SK-N-SH (cell line): ENCODE data around the gene PLAGL1. TPM values are rescaled to one million over a fixed set of nuclear protein-coding genes. Genes with fewer than 3 reads are reported as not detected.
A peak's percentile ranks its signal among the peaks of the same experiment; 100 is the strongest.

Experiments used
- CTCF ChIA-PET: fragments of 300-600, 350-600 bp; formaldehyde crosslinking; extraction: SDS; loops from one replicate; lab custom pipeline; 2021; lab: Yijun Ruan, JAX
- POLR2A ChIA-PET: fragments of 350-600 bp; sonication (Branson Sonifier 250); formaldehyde crosslinking; extraction: SDS; loops from one replicate; lab custom pipeline; 2020; ENCODE audit warnings: antibody characterized with exemption, inconsistent platforms; lab: Yijun Ruan, JAX
- DNase-seq: peaks from one replicate; pipeline ENCODE4 v3.0.0; 2012
- H2AFZ ChIP-seq: fragments of 200-600 bp; sonication (generic); 2 replicates; pipeline ENCODE4 v1.8.1; 2016; ENCODE audit warnings: antibody characterized with exemption, mild to moderate bottlenecking, low read depth
- H3F3A ChIP-seq: fragments of 200-600 bp; sonication (generic); replicated peaks from 2 replicates; pipeline ENCODE3; 2016; ENCODE audit warnings: antibody characterized with exemption, mild to moderate bottlenecking; ENCODE audit not compliant: insufficient read depth
- H3K27ac ChIP-seq, 2 experiments: fragments of 200-500 bp in 1 of 2; fragments of 200-600 bp in 1 of 2; sonication (Bioruptor generic) in 1 of 2; sonication (generic), shearing (Covaris generic) in 1 of 2; 2 replicates each; pipeline versions ENCODE4 v1.5.1 to v1.6.1; 2014 to 2016; ENCODE audit warnings: low read depth in 2 of 2, inconsistent platforms in 1 of 2, low read length in 1 of 2, mild to moderate bottlenecking in 1 of 2, mixed read lengths in 1 of 2
- H3K27me3 ChIP-seq: fragments of 200-600 bp; sonication (generic), shearing (Covaris generic); 2 replicates; pipeline ENCODE4 v1.6.1; 2016; ENCODE audit warnings: mixed run types; ENCODE audit not compliant: insufficient read depth
- H3K36me3 ChIP-seq, 2 experiments: fragments of 200-500 bp in 1 of 2; fragments of 200-600 bp in 1 of 2; sonication (Bioruptor generic) in 1 of 2; sonication (generic) in 1 of 2; replicated peaks in 1 of 2; 2 replicates each; pipeline versions ENCODE3 to v1.5.1; 2014 to 2016; ENCODE audit warnings: low read length in 1 of 2, mild to moderate bottlenecking in 1 of 2; ENCODE audit not compliant: insufficient read depth in 2 of 2, control insufficient read depth in 1 of 2
- H3K4me1 ChIP-seq, 2 experiments: fragments of 200-500 bp in 1 of 2; fragments of 200-600 bp in 1 of 2; sonication (Bioruptor generic) in 1 of 2; sonication (generic), shearing (Covaris generic) in 1 of 2; 2 replicates each; pipeline versions ENCODE4 v1.5.1 to v1.6.1; 2014 to 2016; ENCODE audit warnings: low read depth in 1 of 2, low read length in 1 of 2, mixed run types in 1 of 2; ENCODE audit not compliant: insufficient read depth in 2 of 2, control insufficient read depth in 1 of 2
- H3K4me2 ChIP-seq: fragments of 200-600 bp; sonication (generic), shearing (Covaris generic); 2 replicates; pipeline ENCODE4 v1.6.1; 2017; ENCODE audit warnings: mixed run types
- H3K4me3 ChIP-seq, 2 experiments: fragments of 200-500 bp in 1 of 2; fragments of 200-600 bp in 1 of 2; sonication (Bioruptor generic) in 1 of 2; sonication (generic), shearing (Covaris generic) in 1 of 2; 2 replicates each; pipeline versions ENCODE4 v1.5.1 to v1.8.1; 2014 to 2016; ENCODE audit warnings: low read depth in 2 of 2, inconsistent platforms in 1 of 2, low read length in 1 of 2, mild to moderate bottlenecking in 1 of 2, mixed read lengths in 1 of 2, moderate library complexity in 1 of 2
- H3K79me2 ChIP-seq: fragments of 200-600 bp; sonication (generic); 2 replicates; pipeline ENCODE4 v1.8.1; 2017; ENCODE audit warnings: mild to moderate bottlenecking; ENCODE audit not compliant: insufficient read depth
- H3K9ac ChIP-seq: fragments of 200-600 bp; sonication (generic); 2 replicates; pipeline ENCODE4 v1.6.1; 2017; ENCODE audit warnings: mixed run types
- H3K9me2 ChIP-seq: fragments of 200-600 bp; sonication (generic); 2 replicates; pipeline ENCODE4 v1.6.1; 2017; ENCODE audit warnings: mixed run types
- H3K9me3 ChIP-seq: fragments of 200-600 bp; sonication (generic); 2 replicates; pipeline ENCODE4 v1.6.1; 2017; ENCODE audit warnings: mixed run types, mild to moderate bottlenecking, moderate library complexity
- H4K20me1 ChIP-seq: fragments of 200-600 bp; sonication (generic); 2 replicates; pipeline ENCODE4 v1.6.1; 2017; ENCODE audit warnings: mild to moderate bottlenecking, mixed run types; ENCODE audit not compliant: insufficient read depth
- CTCF ChIP-seq: fragments of 200-600 bp; sonication (generic); IDR thresholded peaks from 2 replicates; pipeline ENCODE4 v1.6.1; 2017; ENCODE audit warnings: antibody characterized with exemption, mild to moderate bottlenecking, moderate library complexity
- JUND ChIP-seq: IDR thresholded peaks from 2 replicates; pipeline ENCODE4 v1.4.0; 2012
- MAX ChIP-seq: IDR thresholded peaks from 2 replicates; pipeline ENCODE4 v1.4.0; 2012; ENCODE audit warnings: low read depth
- NFIC ChIP-seq: IDR thresholded peaks from 2 replicates; pipeline ENCODE4 v1.4.0; 2012; ENCODE audit warnings: borderline replicate concordance
- POLR2AphosphoS5 ChIP-seq: IDR thresholded peaks from 2 replicates; pipeline ENCODE4 v1.6.1; 2012; ENCODE audit warnings: low read depth, low read length
- RAD21 ChIP-seq: IDR thresholded peaks from 2 replicates; pipeline ENCODE4 v1.6.1; 2012; ENCODE audit warnings: mild to moderate bottlenecking, low read length
- RCOR1 ChIP-seq: fragments of 150-350 bp; IDR thresholded peaks from 2 replicates; pipeline ENCODE4 v1.6.1; 2017; ENCODE audit warnings: antibody characterized with exemption, low read length
- SMC3 ChIP-seq: IDR thresholded peaks from 2 replicates; pipeline ENCODE4 v1.6.1; 2012; ENCODE audit warnings: low read depth, low read length, improper control_type of control experiment
- TCF12 ChIP-seq: IDR thresholded peaks from 2 replicates; pipeline ENCODE4 v1.4.0; 2012
- USF1 ChIP-seq: IDR thresholded peaks from 2 replicates; pipeline ENCODE4 v1.4.0; 2012; ENCODE audit warnings: low read depth, borderline replicate concordance
- USF2 ChIP-seq: fragments of 150-350 bp; IDR thresholded peaks from 2 replicates; pipeline ENCODE4 v1.6.1; 2017; ENCODE audit warnings: antibody characterized with exemption, low read length, low read depth, borderline replicate concordance
- YY1 ChIP-seq: IDR thresholded peaks from 2 replicates; pipeline ENCODE4 v1.4.0; 2012; ENCODE audit warnings: low read depth, mild to moderate bottlenecking
- WGBS: methylation state at CpG from one replicate; pipeline ENCODE4 v1.1.6; 2017; ENCODE audit warnings: low lambda C conversion rate; 5-methylcytosine and 5-hydroxymethylcytosine counted together
- polyA plus RNA-seq, 3 experiments: library from polyadenylated mRNA; depleted of rRNA; stranded (reverse); fragments of >200 nt; gene quantifications; 2 replicates each; pipeline ENCODE4 v1.2.3, GENCODE V29; 2012

Gene PLAGL1
- polyA plus RNA-seq, 1 of the 3 experiments (the other 2 are of a cell fraction), result 25.8 TPM

- Histone ChIP-seq H3K4me2 (no peak overlapping the region), H3F3A (no peaks in the 10 kb centered on the region), H3K4me1 (no peaks in the 10 kb centered on the region), H3K9ac (no peak overlapping the region), H2AFZ (no peak overlapping the region), H4K20me1 (no peaks in the 10 kb centered on the region), H3K27ac (no peak overlapping the region), H3K9me3 (no peaks in the 10 kb centered on the region), H3K27me3 (no peaks in the 10 kb centered on the region), H3K4me3 (no peak overlapping the region), H3K79me2 (no peaks in the 10 kb centered on the region), H3K9me2 (no peaks in the 10 kb centered on the region), H3K36me3 (no peaks in the 10 kb centered on the region)
- no peak for DNase-seq
- TF ChIP-seq JUND, result no peak
- WGBS, result 23% methylated on average over 1 of the region's 1 CpG
- ChIA-PET CTCF (interaction anchor here (0.8 to 3.2 kb wide), 2 partner anchors 9 to 374 kb away, joined by 5 to 11 read pairs; no protein-coding TSS in a partner anchor), POLR2A (no interaction called here)
Observed at GRCh38 chr6:143949535-143949934, 58.5 kb downstream of the PLAGL1 start.

- H3K27me3 ChIP-seq, result no peaks in the 10 kb centered on the region
- POLR2A ChIA-PET, result no interaction called here
- no peaks in the 10 kb centered on the region for H4K20me1 ChIP-seq
- CTCF ChIA-PET, result interaction anchor here (3.2 kb wide), 1 partner anchor 8 kb away, joined by 11 read pairs; no protein-coding TSS in a partner anchor
- no peaks in the 10 kb centered on the region for H3K36me3 ChIP-seq
- no peaks in the 10 kb centered on the region for H3K4me1 ChIP-seq
- no peaks in the 10 kb centered on the region for H3K79me2 ChIP-seq
- 52% methylated on average over 5 of the region's 7 CpGs for WGBS
- DNase-seq, result no peak
- TF ChIP-seq YY1 (no peak), NFIC (no peak), TCF12 (no peak), POLR2AphosphoS5 (no peak), JUND (no peak), USF2 (no peak), USF1 (no peak), RCOR1 (no peak)
- no peak overlapping the region for H2AFZ ChIP-seq
- no peaks in the 10 kb centered on the region for H3K9me3 ChIP-seq
- no peak overlapping the region for H3K4me2 ChIP-seq
- H3F3A ChIP-seq, result no peaks in the 10 kb centered on the region
- H3K4me3 ChIP-seq, result no peak overlapping the region
- no peak overlapping the region for H3K27ac ChIP-seq
- H3K9ac ChIP-seq, result no peak overlapping the region
- no peaks in the 10 kb centered on the region for H3K9me2 ChIP-seq
Observed at GRCh38 chr6:143948208-143948607, 59.9 kb downstream of the PLAGL1 start.

- Histone ChIP-seq H2AFZ (no peak overlapping the region), H3K27ac (no peak overlapping the region), H3K79me2 (no peaks in the 10 kb centered on the region), H3K9ac (no peak overlapping the region), H3K4me2 (no peak overlapping the region), H3K9me3 (no peaks in the 10 kb centered on the region), H4K20me1 (no peaks in the 10 kb centered on the region), H3F3A (no peaks in the 10 kb centered on the region), H3K4me1 (no peaks in the 10 kb centered on the region), H3K9me2 (no peaks in the 10 kb centered on the region), H3K27me3 (no peaks in the 10 kb centered on the region), H3K4me3 (no peak overlapping the region; a peak in 1 of 4 replicates), H3K36me3 (no peaks in the 10 kb centered on the region)
- peak; percentile 64 for DNase-seq
- WGBS, result 62% methylated on average over 11 of the region's 20 CpGs
- ChIA-PET CTCF (interaction anchor here (0.6 to 4.8 kb wide), 25 partner anchors 8 to 489 kb away, joined by 3 to 47 read pairs (median 4); no protein-coding TSS in a partner anchor), POLR2A (no interaction called here)
- no peak for TF ChIP-seq POLR2AphosphoS5
- TF ChIP-seq RCOR1, result no peak
- TF ChIP-seq MAX, result no peak
- peak; percentile 55 for TF ChIP-seq CTCF
- peak; percentile 61 for TF ChIP-seq SMC3
- peak; percentile 58 for TF ChIP-seq RAD21
Observed at GRCh38 chr6:143941852-143942627, 66.0 kb downstream of the PLAGL1 start.
